ENCODE measurements around the gene ADGRG2.

The ADGRG2 gene

GRCh38 chrX:18970465-18970864 lies 151.8 kb downstream of the ADGRG2 start:
- FAIRE-seq (no peak), DNase-seq (ENCODE audit: insufficient read length) (no peak)
- TF ChIP-seq TAF1 (IDR thresholded peaks at IDR 0.05; ENCODE audit: borderline replicate concordance, low read depth, low read length) (no peak), POLR2AphosphoS5 (IDR thresholded peaks at IDR 0.05; ENCODE audit: low read depth, low read length) (no peak), POLR2A (IDR thresholded peaks at IDR 0.05; ENCODE audit: low read depth, low read length) (no peak)

GRCh38 chrX:18966624-18967023 lies 155.6 kb downstream of the ADGRG2 start:
- no peak for FAIRE-seq
- no peak for DNase-seq (ENCODE audit: insufficient read length)
- TF ChIP-seq TAF1 (IDR thresholded peaks at IDR 0.05; ENCODE audit: borderline replicate concordance, low read depth, low read length), result no peak
- no peak for TF ChIP-seq POLR2A (IDR thresholded peaks at IDR 0.05; ENCODE audit: low read depth, low read length)
- TF ChIP-seq POLR2AphosphoS5 (IDR thresholded peaks at IDR 0.05; ENCODE audit: low read depth, low read length), result no peak

- TF ChIP-seq TAF1 (IDR thresholded peaks at IDR 0.05; ENCODE audit: borderline replicate concordance, low read depth, low read length) (no peak), POLR2AphosphoS5 (IDR thresholded peaks at IDR 0.05; ENCODE audit: low read depth, low read length) (no peak), POLR2A (IDR thresholded peaks at IDR 0.05; ENCODE audit: low read depth, low read length) (no peak)
- DNase-seq (ENCODE audit: insufficient read length) (no peak), FAIRE-seq (no peak)
These were observed 157.4 kb downstream of the ADGRG2 start for GRCh38 chrX:18964901-18965300.

- DNase-seq (ENCODE audit: insufficient read length), result no peak
- no peak for TF ChIP-seq TAF1 (IDR thresholded peaks at IDR 0.05; ENCODE audit: borderline replicate concordance, low read depth, low read length)
- no peak for TF ChIP-seq POLR2AphosphoS5 (IDR thresholded peaks at IDR 0.05; ENCODE audit: low read depth, low read length)
- no peak for TF ChIP-seq POLR2A (IDR thresholded peaks at IDR 0.05; ENCODE audit: low read depth, low read length)
- FAIRE-seq, result no peak
These were observed 158.2 kb downstream of the ADGRG2 start for GRCh38 chrX:18964026-18964425.

GRCh38 chrX:18962329-18962728 lies 159.9 kb downstream of the ADGRG2 start:
- DNase-seq (ENCODE audit: insufficient read length) (no peak), FAIRE-seq (no peak)
- no peak for TF ChIP-seq POLR2A (IDR thresholded peaks at IDR 0.05; ENCODE audit: low read depth, low read length)
- TF ChIP-seq POLR2AphosphoS5 (IDR thresholded peaks at IDR 0.05; ENCODE audit: low read depth, low read length), result no peak
- TF ChIP-seq TAF1 (IDR thresholded peaks at IDR 0.05; ENCODE audit: borderline replicate concordance, low read depth, low read length), result no peak

- TF ChIP-seq POLR2AphosphoS5 (IDR thresholded peaks at IDR 0.05; ENCODE audit: low read depth, low read length) (no peak), POLR2A (IDR thresholded peaks at IDR 0.05; ENCODE audit: low read depth, low read length) (no peak), TAF1 (IDR thresholded peaks at IDR 0.05; ENCODE audit: borderline replicate concordance, low read depth, low read length) (no peak)
- no peak for FAIRE-seq
- no peak for DNase-seq (ENCODE audit: insufficient read length)
These were observed 160.6 kb downstream of the ADGRG2 start for GRCh38 chrX:18961686-18962085.

- TF ChIP-seq POLR2A (IDR thresholded peaks at IDR 0.05; ENCODE audit: low read depth, low read length) (no peak), POLR2AphosphoS5 (IDR thresholded peaks at IDR 0.05; ENCODE audit: low read depth, low read length) (no peak), TAF1 (IDR thresholded peaks at IDR 0.05; ENCODE audit: borderline replicate concordance, low read depth, low read length) (no peak)
- DNase-seq (ENCODE audit: insufficient read length), result no peak
- no peak for FAIRE-seq
These were observed 165.8 kb downstream of the ADGRG2 start for GRCh38 chrX:18956303-18957032.

GRCh38 chrX:18955676-18956075 lies 166.6 kb downstream of the ADGRG2 start:
- TF ChIP-seq POLR2AphosphoS5 (IDR thresholded peaks at IDR 0.05; ENCODE audit: low read depth, low read length) (no peak), TAF1 (IDR thresholded peaks at IDR 0.05; ENCODE audit: borderline replicate concordance, low read depth, low read length) (no peak), POLR2A (IDR thresholded peaks at IDR 0.05; ENCODE audit: low read depth, low read length) (no peak)
- no peak for FAIRE-seq
- no peak for DNase-seq (ENCODE audit: insufficient read length)

- FAIRE-seq (no peak), DNase-seq (ENCODE audit: insufficient read length) (no peak)
- no peak for TF ChIP-seq TAF1 (IDR thresholded peaks at IDR 0.05; ENCODE audit: borderline replicate concordance, low read depth, low read length)
These were observed 171.2 kb downstream of the ADGRG2 start for GRCh38 chrX:18951032-18951431.

GRCh38 chrX:18949944-18950301 lies 172.3 kb downstream of the ADGRG2 start:
- no peak for DNase-seq (ENCODE audit: insufficient read length)
- no peak for TF ChIP-seq POLR2AphosphoS5 (IDR thresholded peaks at IDR 0.05; ENCODE audit: low read depth, low read length)
- no peak for TF ChIP-seq TAF1 (IDR thresholded peaks at IDR 0.05; ENCODE audit: borderline replicate concordance, low read depth, low read length)
- TF ChIP-seq POLR2A (IDR thresholded peaks at IDR 0.05; ENCODE audit: low read depth, low read length), result no peak
- FAIRE-seq, result no peak

GRCh38 chrX:18949291-18949943 lies 172.9 kb downstream of the ADGRG2 start:
- no peak for DNase-seq (ENCODE audit: insufficient read length)
- no peak for TF ChIP-seq POLR2AphosphoS5 (IDR thresholded peaks at IDR 0.05; ENCODE audit: low read depth, low read length)
- no peak for TF ChIP-seq TAF1 (IDR thresholded peaks at IDR 0.05; ENCODE audit: borderline replicate concordance, low read depth, low read length)
- no peak for TF ChIP-seq POLR2A (IDR thresholded peaks at IDR 0.05; ENCODE audit: low read depth, low read length)
- no peak for FAIRE-seq

GRCh38 chrX:18946611-18947010 lies 175.7 kb downstream of the ADGRG2 start:
- FAIRE-seq (no peak), DNase-seq (ENCODE audit: insufficient read length) (no peak)
- TF ChIP-seq TAF1 (IDR thresholded peaks at IDR 0.05; ENCODE audit: borderline replicate concordance, low read depth, low read length), result no peak
- TF ChIP-seq POLR2AphosphoS5 (IDR thresholded peaks at IDR 0.05; ENCODE audit: low read depth, low read length), result no peak
- no peak for TF ChIP-seq POLR2A (IDR thresholded peaks at IDR 0.05; ENCODE audit: low read depth, low read length)
